ENCODE results near the gene PHF23. TPM values are rescaled to one million over a fixed set of nuclear protein-coding genes. Genes with fewer than 3 reads are reported as not detected.

PHF23 gene
- total RNA-seq, 1 donor = 40.3 TPM

- DNase-seq (ENCODE audit: low read depth) = peak; percentile 40
- H3K4me3 ChIP-seq (ENCODE audit: low read depth, low read length) = no peak overlapping the region
- TF ChIP-seq, protein P1, sequence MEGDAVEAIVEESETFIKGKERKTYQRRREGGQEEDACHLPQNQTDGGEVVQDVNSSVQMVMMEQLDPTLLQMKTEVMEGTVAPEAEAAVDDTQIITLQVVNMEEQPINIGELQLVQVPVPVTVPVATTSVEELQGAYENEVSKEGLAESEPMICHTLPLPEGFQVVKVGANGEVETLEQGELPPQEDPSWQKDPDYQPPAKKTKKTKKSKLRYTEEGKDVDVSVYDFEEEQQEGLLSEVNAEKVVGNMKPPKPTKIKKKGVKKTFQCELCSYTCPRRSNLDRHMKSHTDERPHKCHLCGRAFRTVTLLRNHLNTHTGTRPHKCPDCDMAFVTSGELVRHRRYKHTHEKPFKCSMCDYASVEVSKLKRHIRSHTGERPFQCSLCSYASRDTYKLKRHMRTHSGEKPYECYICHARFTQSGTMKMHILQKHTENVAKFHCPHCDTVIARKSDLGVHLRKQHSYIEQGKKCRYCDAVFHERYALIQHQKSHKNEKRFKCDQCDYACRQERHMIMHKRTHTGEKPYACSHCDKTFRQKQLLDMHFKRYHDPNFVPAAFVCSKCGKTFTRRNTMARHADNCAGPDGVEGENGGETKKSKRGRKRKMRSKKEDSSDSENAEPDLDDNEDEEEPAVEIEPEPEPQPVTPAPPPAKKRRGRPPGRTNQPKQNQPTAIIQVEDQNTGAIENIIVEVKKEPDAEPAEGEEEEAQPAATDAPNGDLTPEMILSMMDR (IDR thresholded peaks at IDR 0.05; ENCODE audit: insufficient read depth, low read length) = no peak
These were observed 31.9 kb downstream of the PHF23 start for GRCh38 chr17:7207120-7208001.

DNA sequence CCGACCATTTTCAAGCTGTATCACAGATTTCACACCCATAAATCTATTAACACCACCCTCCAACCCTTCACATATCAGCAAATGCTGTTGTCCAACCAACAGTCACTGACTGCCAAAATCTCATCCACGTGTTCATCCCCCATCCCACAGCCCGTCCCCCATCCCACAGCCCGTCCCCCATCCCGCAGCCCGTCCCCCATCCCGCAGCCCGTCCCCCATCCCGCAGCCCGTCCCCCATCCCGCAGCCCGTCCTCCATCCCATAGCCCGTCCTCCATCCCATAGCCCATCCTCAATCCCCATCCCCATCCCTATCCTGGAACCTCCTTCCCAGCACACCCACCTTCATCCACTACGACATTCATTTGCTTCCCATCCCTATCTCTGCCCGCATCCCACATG lies 33.7 kb downstream of the PHF23 start:
- no peak for DNase-seq (ENCODE audit: low read depth)
- peak overlapping the region; percentile 69 for H3K4me3 ChIP-seq (ENCODE audit: low read depth, low read length)
- TF ChIP-seq, protein P1 (IDR thresholded peaks at IDR 0.05; ENCODE audit: insufficient read depth, low read length) = no peak

GRCh38 chr17:7204828-7205461 lies 34.3 kb downstream of the PHF23 start:
- DNase-seq (ENCODE audit: low read depth) = peak; percentile 75
- TF ChIP-seq, protein P1 (IDR thresholded peaks at IDR 0.05; ENCODE audit: insufficient read depth, low read length) = no peak
- H3K4me3 ChIP-seq (ENCODE audit: low read depth, low read length) = peak overlapping the region; percentile 69

DNA sequence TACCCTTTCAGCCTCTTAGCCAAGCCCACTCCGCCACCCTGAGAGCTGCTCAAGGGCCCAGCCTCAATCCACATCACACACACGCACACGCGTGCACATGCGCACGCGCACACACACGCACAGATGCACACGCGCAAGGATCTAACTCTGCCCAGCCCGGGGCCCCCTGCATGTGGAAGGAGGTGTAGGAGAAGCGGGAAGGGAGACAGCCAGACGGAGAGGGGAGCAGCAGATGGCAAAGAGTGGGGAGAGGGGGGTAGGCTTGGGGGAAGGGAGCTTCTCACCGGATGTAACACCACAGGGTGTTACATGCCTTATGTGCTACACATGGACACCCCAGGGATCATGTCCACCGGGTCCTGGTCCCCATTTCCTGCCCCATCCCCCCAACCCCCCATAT lies 34.9 kb downstream of the PHF23 start:
- TF ChIP-seq, protein P1 (IDR thresholded peaks at IDR 0.05; ENCODE audit: insufficient read depth, low read length) = no peak
- no peak for DNase-seq (ENCODE audit: low read depth)
- H3K4me3 ChIP-seq (ENCODE audit: low read depth, low read length) = no peak overlapping the region

GRCh38 chr17:7203391-7203790 lies 35.9 kb downstream of the PHF23 start:
- DNase-seq (ENCODE audit: low read depth) = no peak
- TF ChIP-seq, protein P1 (IDR thresholded peaks at IDR 0.05; ENCODE audit: insufficient read depth, low read length) = no peak
- no peak overlapping the region for H3K4me3 ChIP-seq (ENCODE audit: low read depth, low read length)

GRCh38 chr17:7196651-7197401 lies 42.4 kb downstream of the PHF23 start:
- TF ChIP-seq, protein P1 (IDR thresholded peaks at IDR 0.05; ENCODE audit: insufficient read depth, low read length) = no peak
- H3K4me3 ChIP-seq (ENCODE audit: low read depth, low read length) = no peak overlapping the region
- DNase-seq (ENCODE audit: low read depth) = no peak
